Measurements from ENCODE around the gene HDAC6.
"Not testable (repeated sequence)": the region's sequence is repeated elsewhere in the genome, so short reads cannot be mapped to it uniquely, and the experiment has no call there.

HDAC6 gene

DNA sequence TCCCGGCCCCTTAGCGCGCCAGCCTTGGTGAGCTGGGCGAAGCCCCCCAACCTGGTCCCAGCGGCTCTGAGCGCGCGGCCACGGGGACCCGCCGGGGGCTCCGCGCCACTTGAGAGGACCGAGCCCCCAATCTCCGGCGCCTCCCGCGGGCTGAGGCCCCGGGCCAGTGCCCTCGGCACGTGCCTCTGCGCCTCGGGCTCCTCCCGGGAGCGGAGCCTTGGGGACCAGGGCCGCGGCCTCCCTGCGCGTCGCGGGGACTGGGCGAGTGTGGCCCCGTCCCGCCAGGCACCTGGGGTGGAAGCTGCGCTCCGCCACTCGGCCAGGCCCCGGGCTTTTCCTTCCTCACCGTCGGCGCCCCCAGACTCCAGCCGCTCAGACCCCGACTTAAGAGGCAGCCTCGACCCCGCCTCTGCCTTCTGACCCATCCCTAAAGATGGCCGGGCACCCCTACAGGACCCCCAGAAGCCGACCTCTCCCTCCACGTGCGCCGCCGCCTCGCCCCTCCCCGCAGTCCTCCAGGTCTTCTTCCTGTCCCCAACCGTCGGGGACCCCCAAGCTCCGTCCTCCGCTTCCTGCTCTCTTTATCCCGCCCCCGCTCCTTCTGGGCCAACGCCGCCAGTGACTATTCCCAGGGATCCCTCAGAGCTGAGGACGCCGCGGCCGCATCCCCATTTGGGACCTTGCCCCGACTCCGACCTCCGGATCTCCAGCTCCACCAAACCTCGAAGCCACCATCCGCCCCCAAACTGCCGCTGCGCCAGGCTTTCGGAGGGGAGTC, 25.2 kb downstream of the HDAC6 start:
- no peak for DNase-seq

DNA sequence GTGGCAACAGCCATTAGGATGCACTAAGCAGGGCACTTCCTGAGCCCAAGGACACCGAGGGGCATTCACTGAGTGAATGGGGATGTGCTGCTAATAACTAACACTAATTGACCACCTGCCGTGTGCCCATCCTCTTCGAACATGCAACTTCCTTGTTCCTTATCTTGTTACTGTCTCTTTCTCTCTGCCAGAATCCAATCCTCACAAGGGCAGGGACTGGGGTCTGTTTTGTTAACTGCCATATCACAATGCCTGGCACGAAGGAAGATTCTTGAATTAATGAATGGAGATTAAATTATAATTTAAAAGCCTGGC, 25.7 kb downstream of the HDAC6 start:
- DNase-seq, result no peak

DNA sequence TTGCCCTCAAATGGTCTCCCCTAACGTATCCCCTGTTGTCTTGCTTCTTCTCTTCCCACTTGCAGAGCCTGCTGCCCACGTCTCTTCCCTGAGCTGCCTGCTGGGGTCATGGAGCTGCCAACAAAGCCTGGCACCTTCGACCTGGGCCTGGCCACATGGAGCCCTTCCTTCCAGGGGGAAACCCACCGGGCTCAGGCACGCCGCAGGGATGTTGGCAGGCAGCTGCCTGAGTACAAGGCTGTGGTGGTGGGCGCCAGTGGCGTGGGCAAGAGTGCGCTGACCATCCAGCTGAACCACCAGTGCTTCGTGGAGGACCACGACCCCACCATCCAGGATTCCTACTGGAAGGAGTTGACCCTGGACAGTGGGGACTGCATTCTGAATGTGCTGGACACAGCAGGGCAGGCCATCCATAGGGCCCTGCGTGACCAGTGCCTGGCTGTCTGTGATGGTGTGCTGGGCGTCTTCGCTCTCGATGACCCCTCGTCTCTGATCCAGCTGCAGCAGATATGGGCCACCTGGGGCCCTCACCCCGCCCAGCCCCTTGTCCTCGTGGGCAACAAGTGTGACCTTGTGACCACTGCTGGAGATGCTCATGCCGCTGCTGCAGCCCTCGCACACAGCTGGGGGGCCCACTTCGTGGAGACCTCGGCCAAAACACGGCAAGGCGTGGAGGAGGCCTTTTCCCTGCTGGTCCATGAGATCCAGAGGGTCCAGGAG, 27.3 kb downstream of the HDAC6 start:
- no peak for DNase-seq

DNA sequence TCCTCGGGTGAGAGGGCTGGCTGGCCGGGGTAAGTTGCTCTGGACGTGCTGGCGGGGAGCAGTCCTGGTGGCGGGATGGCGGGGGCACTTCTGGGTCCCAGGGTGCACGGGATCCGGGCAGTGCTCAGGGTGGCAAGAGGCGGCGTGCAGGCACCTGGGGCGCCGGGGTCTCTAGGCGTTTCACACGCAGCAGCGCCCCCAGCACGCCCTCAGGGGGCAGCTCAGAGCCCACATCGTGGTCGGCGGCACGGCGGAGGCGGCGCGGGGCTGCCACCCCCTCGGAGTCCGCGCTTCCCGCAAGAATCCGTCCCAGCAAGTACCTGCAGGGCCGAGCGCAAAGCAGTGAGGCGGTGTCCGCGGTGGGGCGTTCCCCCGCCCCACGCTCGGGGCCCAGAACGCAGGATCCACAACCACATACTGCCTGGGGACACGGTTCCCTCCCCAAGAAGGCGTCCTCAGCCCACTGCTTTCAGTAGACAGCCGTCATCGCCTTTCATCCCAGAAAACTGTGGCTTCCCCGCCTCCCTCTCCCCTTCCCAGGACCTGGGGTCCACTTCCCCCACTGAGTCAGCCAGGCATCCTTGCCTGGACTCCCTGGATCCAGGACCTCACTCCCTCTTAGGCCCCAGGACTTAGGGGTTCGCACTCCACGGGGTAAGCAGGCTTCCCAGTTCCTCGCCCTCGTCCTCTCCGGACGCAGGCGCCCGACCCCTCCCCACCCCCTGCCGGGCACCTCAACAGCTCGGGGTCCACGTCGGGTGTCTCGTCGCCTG, 29.5 kb downstream of the HDAC6 start:
- no peak for DNase-seq

DNA sequence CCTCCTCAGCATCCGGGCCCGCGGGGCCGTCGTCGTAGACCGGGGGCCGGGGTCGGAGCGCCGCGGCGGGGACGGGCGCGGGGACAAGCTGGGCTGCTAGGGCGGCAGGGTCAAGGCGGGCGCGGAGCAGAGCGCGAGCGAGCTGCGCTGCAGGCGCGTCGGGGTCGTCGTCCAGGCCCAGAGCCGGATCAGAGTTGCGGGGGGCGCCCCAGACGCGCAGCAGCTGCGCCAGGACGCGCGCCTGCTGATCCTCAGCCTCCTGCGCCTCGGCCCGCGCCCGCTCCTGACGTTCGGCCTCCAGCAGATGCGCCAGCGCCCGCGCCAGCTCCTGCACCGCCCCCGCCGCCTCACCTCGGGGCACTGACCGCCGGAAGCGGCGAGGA, 30.0 kb downstream of the HDAC6 start:
- no peak for DNase-seq

DNA sequence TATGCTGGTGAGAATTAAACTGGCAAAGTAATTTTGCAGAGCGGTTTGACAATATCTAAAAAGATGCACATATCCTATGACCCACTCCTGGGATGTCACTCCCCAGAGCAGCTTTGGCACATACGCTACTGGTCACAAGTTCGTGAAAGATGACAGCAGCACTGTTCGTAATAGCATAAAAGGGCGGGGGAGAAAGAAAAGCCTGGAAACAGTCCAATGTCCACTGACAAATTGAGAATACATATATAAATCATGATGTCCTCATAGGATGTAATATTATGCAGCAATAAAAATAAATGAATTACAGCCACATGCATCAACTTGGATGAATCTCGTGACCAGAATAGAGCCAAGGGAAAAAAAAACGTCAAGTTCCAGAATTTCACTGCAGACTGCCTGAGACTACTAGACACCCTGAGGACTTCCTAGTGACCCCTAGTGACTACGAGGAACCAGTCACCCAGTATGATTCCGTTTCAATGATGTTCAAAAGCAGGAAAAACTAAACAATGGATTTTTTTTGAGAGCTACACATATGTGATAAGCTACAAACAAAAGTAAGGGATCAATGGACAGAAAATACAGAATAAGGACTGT, 31.8 kb downstream of the HDAC6 start:
- DNase-seq, result no peak

DNA sequence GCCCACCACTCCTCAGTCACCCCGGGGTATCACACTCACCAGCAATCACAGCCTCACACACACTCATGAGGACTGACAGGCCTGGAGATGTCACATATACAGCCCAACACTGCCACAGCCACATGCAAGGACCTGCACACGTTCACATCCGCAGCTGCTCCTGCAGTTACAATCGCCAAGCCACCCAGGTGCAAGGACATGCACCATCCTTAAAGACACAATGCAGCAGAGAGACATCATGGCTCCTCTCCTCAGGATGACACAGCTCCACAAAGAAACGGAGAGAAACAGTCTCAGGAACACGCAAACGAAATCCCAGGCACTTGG, 32.5 kb downstream of the HDAC6 start:
- DNase-seq, result no peak

DNA sequence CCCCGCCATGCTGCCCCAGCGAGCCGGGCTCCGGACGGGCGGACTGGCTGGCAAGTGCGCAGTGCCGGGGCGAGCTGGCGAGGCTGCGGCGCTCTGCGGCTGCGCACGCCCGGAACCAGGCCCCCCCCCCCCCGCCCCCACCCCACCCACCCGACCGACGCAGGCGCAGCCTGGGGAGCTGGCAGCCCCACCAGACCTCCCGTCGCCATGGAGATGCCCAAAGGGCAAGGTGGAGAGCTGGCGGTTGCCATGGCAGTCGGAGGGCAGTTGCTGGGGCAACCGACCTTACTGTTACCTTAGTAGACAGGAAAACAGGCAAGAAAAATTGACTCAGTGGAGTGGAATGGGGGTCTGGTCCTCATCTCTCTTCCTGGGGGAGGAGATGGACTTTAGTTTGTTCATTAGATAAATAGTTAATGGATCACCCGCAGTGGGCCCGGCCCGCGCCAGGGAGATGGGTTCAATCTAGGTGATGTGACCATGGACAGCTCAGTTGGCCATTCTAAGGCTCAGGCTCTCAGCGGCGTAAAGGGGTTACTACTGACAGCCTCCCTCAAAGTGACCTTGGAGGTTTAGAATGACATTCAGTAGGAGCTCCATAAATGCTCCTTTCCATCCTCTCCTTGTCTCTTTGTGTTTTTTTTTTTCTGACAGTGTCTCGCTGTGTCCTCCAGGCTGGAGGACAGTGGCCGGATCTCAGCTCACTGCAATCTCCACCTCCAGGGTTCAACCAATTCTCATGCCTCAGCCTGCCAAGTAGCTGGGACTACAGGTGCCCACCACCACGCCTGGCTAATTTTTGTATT, 33.9 kb downstream of the HDAC6 start, which contains the start of gene PCSK1N:
Gene PCSK1N (minus strand): TSS at position 87 of the 806 bp plus-strand sequence. CDS start 78 bp downstream, at position 9.
- DNase-seq, result peak; percentile 40 to 55

DNA sequence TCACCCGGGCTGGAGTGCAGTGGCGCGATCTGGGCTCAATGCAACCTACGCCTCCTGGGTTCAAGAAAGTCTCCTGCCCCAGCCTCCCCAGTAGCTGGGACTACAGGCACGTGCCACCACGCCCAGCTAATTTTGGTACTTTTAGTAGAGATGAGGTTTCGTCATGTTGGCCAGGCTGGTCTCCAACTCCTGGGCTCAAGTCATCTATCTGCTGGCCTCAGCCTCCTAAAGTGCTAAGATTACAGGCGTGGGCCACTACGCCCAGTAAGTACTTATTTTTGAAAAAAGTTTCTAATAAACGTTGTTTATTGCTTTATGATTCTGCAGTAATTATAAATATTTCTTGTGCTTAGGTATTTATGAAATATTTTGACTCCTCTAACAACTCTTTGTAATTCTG, 37.8 kb downstream of the HDAC6 start:
- no peak for DNase-seq

DNA sequence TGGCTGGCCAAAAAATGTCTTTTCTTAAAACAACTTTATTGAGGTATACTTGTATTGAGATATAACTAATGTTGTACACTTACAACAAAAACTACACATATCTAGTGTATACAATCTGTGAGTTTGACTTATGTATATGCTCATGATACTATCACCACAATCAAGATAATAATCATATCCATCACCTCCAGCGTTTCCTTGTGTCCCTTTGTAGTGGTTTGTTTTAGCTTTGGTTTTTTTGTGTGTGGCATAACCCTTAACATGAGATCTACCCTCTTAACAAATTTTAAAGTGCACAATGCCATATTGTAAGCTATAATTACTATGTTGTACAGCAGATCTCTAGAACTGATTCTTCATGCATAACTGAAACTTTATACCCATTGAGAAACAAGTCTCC, 47.0 kb downstream of the HDAC6 start:
- no peak for DNase-seq

DNA sequence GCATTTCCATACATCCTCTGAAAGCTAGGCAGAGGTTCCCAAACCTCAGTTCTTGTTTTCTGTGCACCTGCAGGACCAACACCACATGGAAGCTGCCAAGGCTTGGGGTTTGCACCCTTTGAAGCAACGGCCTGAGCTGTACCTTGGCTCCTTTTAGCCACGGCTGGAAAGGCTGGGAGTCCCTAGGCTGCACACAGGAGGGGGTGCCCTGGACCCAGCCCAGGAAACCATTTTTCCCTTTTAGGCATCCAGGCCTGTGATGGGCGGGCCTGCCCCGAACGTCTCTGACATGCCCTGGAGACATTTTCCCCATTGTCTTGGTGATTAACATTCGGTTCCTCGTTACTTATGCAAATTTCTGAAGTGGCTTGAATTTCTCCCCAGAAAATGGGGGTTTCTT, 51.0 kb downstream of the HDAC6 start:
- no peak for DNase-seq

DNA sequence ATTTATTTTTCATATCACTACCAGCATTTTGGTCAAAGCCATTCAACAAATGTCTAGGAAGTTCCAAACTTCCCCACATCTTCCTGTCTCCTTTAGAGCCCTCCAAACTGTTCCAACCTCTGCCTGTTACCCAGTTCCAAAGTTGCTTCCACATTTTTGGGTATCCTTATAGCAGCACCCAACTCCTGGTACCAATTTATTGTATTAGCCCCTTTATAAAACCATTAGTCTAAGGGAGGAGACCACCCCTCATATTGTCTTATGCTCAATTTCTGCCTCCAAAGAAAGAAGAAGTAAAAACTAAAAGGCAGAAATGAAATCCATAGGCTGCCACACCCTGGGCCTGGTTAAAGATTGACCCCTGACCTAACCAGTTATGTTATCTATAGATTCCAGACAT, 51.6 kb downstream of the HDAC6 start:
- DNase-seq, result not testable (repeated sequence)

DNA sequence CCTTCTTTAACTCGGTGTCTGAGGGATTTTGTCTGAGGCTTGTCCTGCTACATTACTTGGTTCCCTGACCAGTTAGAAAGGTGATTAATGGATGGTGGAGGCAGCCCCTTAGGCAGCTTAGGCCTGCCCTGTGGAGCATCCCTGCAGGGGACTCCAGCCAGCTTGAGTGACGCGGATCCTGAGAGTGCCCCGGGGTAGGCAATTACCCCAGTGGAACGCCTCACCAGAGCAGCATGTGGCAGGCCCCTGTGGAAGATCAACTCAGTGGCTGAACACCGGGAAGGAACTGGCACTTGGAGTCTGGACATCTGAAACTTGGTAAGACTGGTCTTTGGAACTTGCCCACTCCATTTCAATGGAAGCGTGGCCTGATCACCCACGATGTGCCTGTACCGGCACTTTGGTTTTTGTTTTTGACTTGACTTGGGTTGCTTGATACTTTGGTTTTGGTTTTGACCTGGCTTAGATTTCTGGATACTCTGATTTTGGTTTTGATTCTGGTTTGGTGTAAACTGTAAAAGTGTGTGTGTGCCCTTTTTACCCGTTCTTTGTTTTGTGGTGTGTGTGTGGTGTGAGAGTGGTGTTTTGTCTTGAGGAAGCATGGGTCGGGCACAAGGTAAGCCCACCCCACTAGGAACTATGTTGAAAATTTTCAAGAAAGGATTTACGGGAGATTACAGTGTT, 52.4 kb downstream of the HDAC6 start:
- DNase-seq, result not testable (repeated sequence)

DNA sequence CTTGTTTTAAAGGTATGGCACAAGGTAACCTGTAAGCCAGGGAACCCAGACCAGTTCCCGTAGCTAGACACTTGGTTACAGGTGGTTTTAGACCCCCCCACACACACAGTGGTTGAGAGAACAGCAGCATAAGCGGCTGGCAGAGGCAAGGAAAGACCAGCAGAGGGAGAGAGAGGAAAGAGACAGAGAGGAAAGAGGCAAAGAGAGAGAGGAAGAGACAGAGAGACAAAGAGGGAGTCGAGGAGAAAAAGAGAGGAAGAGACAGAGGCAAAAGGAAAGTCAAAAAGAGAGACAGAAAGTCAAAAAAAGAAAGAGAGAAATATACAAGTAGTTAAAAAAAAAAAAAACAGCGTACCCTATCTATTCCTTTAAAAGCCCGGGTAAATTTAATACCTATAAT, 53.0 kb downstream of the HDAC6 start:
- no peak for DNase-seq

DNA sequence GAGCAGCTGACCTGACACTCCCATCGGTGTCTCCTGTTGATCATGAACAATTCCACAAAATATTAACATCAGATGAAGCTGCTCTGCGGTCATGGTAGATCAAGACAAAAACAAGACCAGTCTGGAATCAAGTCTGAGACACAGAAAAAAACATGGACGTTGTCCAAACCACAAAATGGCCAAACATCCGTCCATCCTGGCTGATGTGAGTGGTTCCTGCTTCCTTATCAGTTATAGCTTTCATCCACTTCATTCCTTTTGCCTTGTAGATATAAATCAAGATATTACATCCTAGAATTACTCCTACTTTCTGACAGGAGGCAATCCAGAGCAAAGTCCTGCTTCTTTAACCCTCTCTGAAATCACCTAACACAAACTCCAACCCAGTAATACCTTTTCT, 62.3 kb downstream of the HDAC6 start:
- DNase-seq, result no peak

DNA sequence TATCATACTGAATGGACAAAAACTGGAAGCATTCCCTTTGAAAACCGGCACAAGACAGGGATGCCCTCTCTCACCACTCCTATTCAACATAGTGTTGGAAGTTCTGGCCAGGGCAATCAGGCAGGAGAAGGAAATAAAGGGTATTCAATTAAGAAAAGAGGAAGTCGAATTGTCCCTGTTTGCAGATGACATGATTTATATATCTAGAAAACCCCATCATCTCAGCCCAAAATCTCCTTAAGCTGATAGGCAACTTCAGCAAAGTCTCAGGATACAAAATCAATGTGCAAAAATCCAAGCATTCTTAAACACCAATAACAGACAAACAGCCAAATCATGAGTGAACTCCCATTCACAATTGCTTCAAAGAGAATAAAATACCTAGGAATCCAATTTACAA, 70.2 kb downstream of the HDAC6 start:
- not testable (repeated sequence) for DNase-seq
